Measurements from ENCODE around the gene PLPPR1. TPM values are rescaled to one million over a fixed set of nuclear protein-coding genes. Genes with fewer than 3 reads are reported as not detected.

The PLPPR1 gene
- total and polyA plus RNA-seq, 12 donors: 0.08 to 19.7 (median 0.20) TPM; not detected in 7

GRCh38 chr9:101353683-101354082 lies 325.2 kb downstream of the PLPPR1 start:
- H3K4me3 ChIP-seq: no peak overlapping the region
- no peaks in the 10 kb centered on the region for H3K27me3 ChIP-seq
- DNase-seq: no peak
- WGBS, 4 donors: 81 to 89% (median 84%) methylated on average over 2 of the region's 2 CpGs
- no peaks in the 10 kb centered on the region for H3K4me1 ChIP-seq (replicated peaks in 1 of 2)
- H3K36me3 ChIP-seq (replicated peaks in 1 of 2): no peaks in the 10 kb centered on the region
- no peaks in the 10 kb centered on the region for H3K9me3 ChIP-seq (replicated peaks in 1 of 3)
- no peak for TF ChIP-seq POLR2A (IDR thresholded peaks at IDR 0.05)
- TF ChIP-seq CTCF (IDR thresholded peaks at IDR 0.05): no peak
- H3K27ac ChIP-seq: no peak overlapping the region
- intact Hi-C loops (cut with DNase I): no loop called here

GRCh38 chr9:101354143-101354764 lies 325.7 kb downstream of the PLPPR1 start:
- WGBS, 4 donors: 82 to 91% (median 84%) methylated on average over 5 of the region's 5 CpGs

GRCh38 chr9:101354765-101355708 lies 326.5 kb downstream of the PLPPR1 start:
- Histone ChIP-seq H3K9me3 (replicated peaks in 1 of 3) (no peaks in the 10 kb centered on the region), H3K36me3 (replicated peaks in 1 of 2) (no peaks in the 10 kb centered on the region), H3K4me1 (replicated peaks in 1 of 2) (no peaks in the 10 kb centered on the region), H3K4me3 (no peak overlapping the region), H3K27ac (no peak overlapping the region), H3K27me3 (no peaks in the 10 kb centered on the region)
- 65 to 76% (median 72%) methylated on average over 6 to 7 of the region's 7 CpGs for WGBS, 4 donors
- DNase-seq: no peak
- TF ChIP-seq CTCF (IDR thresholded peaks at IDR 0.05) (no peak), POLR2A (IDR thresholded peaks at IDR 0.05) (no peak)
- intact Hi-C loops (cut with DNase I): no loop called here

More at GRCh38 chr9:101354143-101354764, 325.7 kb downstream of the PLPPR1 start:
- Histone ChIP-seq H3K27me3 (no peaks in the 10 kb centered on the region), H3K4me3 (no peak overlapping the region), H3K27ac (no peak overlapping the region), H3K4me1 (replicated peaks in 1 of 2) (no peaks in the 10 kb centered on the region), H3K9me3 (replicated peaks in 1 of 3) (no peaks in the 10 kb centered on the region), H3K36me3 (replicated peaks in 1 of 2) (no peaks in the 10 kb centered on the region)
- no peak for DNase-seq
- intact Hi-C loops (cut with DNase I): no loop called here
- TF ChIP-seq CTCF (IDR thresholded peaks at IDR 0.05) (no peak), POLR2A (IDR thresholded peaks at IDR 0.05) (no peak)

- no peaks in the 10 kb centered on the region for H3K27me3 ChIP-seq
- WGBS, 4 donors: 38 to 55% (median 43%) methylated on average over 1 of the region's 1 CpG; no CpG with 5 or more reads in 1 of the 4 donors
- TF ChIP-seq POLR2A (IDR thresholded peaks at IDR 0.05): no peak
- TF ChIP-seq CTCF (IDR thresholded peaks at IDR 0.05): no peak
- no peak overlapping the region for H3K27ac ChIP-seq
- no peak for DNase-seq
- intact Hi-C loops (cut with DNase I): no loop called here
- no peaks in the 10 kb centered on the region for H3K36me3 ChIP-seq (replicated peaks in 1 of 2)
- H3K9me3 ChIP-seq (replicated peaks in 1 of 3): no peaks in the 10 kb centered on the region
- H3K4me1 ChIP-seq (replicated peaks in 1 of 2): no peaks in the 10 kb centered on the region
- H3K4me3 ChIP-seq: no peak overlapping the region
Observed at GRCh38 chr9:101356619-101357018, 328.1 kb downstream of the PLPPR1 start.
